ENCODE measurements around the gene GPC3. TPM values are rescaled to one million over a fixed set of nuclear protein-coding genes. Genes with fewer than 3 reads are reported as not detected.

Gene GPC3
- total RNA-seq, 4 donors from 2014 or later = 0.82 to 4.9 (median 1.8) TPM

DNA sequence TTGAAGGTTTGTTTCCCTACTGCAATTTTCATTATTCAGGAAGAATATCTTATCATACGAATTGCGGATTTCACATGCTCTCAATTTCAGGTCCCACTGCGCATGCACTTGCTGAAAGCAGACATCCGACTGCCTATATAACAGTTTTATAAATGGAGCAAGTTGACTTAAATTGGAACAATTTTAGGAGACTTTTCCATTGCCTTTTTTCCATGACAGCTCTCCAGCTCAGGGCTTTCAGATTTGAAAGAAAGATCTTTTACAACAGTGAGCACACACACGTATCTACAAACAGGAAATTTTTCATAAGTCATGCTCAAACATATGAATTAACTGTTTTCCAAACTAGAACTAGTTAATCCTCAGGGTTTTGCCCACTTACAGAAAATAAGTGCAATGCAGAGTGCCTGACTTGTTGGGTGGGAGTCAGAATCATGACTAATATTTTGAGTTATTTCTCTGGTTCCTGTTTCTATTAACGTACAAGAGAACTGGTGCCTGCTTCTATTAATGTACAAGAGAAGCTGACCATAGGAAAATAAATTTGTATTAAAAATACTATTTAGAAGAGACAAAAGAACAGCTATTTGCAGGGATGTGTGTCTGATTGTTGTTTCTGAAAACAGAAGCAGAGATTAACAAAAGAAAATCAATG lies 137.9 kb downstream of the GPC3 start:
- Histone ChIP-seq H3K36me3 (no peaks in the 10 kb centered on the region), H3K9me3 (no peaks in the 10 kb centered on the region), H3K4me3 (no peak overlapping the region), H3K4me1 (no peaks in the 10 kb centered on the region), H3K27me3 (no peaks in the 10 kb centered on the region), H3K27ac (no peak overlapping the region)
- TF ChIP-seq EP300 (IDR thresholded peaks at IDR 0.05; ENCODE audit: low read depth) (no peak), POLR2A (IDR thresholded peaks at IDR 0.05) (no peak), POLR2AphosphoS5 (IDR thresholded peaks at IDR 0.05) (no peak)
- TF ChIP-seq, protein P1, sequence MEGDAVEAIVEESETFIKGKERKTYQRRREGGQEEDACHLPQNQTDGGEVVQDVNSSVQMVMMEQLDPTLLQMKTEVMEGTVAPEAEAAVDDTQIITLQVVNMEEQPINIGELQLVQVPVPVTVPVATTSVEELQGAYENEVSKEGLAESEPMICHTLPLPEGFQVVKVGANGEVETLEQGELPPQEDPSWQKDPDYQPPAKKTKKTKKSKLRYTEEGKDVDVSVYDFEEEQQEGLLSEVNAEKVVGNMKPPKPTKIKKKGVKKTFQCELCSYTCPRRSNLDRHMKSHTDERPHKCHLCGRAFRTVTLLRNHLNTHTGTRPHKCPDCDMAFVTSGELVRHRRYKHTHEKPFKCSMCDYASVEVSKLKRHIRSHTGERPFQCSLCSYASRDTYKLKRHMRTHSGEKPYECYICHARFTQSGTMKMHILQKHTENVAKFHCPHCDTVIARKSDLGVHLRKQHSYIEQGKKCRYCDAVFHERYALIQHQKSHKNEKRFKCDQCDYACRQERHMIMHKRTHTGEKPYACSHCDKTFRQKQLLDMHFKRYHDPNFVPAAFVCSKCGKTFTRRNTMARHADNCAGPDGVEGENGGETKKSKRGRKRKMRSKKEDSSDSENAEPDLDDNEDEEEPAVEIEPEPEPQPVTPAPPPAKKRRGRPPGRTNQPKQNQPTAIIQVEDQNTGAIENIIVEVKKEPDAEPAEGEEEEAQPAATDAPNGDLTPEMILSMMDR (IDR thresholded peaks at IDR 0.05) = no peak
- WGBS, 2 donors (ENCODE audit: low coverage in 1 of 2) = 40 to 77% methylated on average over 1 to 6 of the region's 6 CpGs
- no peak for DNase-seq
- intact Hi-C loops (cut with DNase I; ENCODE audit: low total_unique reads) (no loop called here), in situ Hi-C loops (cut with MboI; ENCODE audit: low pct_ligation_motif_present in 1 of 4, low pct_unique_long_range_greater_than_20kb in 1 of 4, low sequenced_read_pairs in 3 of 4) (no loop called here)

DNA sequence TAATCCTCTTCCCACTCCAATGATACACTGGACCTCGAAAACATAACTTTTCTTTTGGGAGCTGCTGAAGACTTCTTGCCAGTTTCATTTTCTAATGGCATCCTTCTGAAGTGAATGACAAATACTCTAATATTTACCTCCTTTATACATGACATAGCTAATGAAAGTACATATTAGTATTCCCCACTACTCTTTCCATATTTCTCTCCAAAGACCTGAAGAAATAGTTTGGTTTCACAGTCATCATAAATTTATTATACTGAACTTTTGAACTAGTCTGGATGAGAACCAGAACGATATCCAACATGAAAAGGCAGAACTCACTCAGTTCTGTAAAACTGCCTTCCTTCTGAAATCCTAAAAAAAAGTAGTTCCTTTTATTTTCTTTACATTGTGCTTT lies 139.1 kb downstream of the GPC3 start:
- 31 to 33% methylated on average over 2 of the region's 2 CpGs for WGBS, 2 donors (ENCODE audit: low coverage in 1 of 2)
- Histone ChIP-seq H3K27ac (no peak overlapping the region), H3K4me1 (no peaks in the 10 kb centered on the region), H3K27me3 (no peaks in the 10 kb centered on the region), H3K4me3 (no peak overlapping the region), H3K9me3 (no peaks in the 10 kb centered on the region), H3K36me3 (no peaks in the 10 kb centered on the region)
- TF ChIP-seq EP300 (IDR thresholded peaks at IDR 0.05; ENCODE audit: low read depth) (no peak), POLR2A (IDR thresholded peaks at IDR 0.05) (no peak), POLR2AphosphoS5 (IDR thresholded peaks at IDR 0.05) (no peak)
- TF ChIP-seq, protein P1 (IDR thresholded peaks at IDR 0.05) = no peak
- intact Hi-C loops (cut with DNase I; ENCODE audit: low total_unique reads) (no loop called here), in situ Hi-C loops (cut with MboI; ENCODE audit: low pct_ligation_motif_present in 1 of 4, low pct_unique_long_range_greater_than_20kb in 1 of 4, low sequenced_read_pairs in 3 of 4) (no loop called here)
- DNase-seq = no peak

DNA sequence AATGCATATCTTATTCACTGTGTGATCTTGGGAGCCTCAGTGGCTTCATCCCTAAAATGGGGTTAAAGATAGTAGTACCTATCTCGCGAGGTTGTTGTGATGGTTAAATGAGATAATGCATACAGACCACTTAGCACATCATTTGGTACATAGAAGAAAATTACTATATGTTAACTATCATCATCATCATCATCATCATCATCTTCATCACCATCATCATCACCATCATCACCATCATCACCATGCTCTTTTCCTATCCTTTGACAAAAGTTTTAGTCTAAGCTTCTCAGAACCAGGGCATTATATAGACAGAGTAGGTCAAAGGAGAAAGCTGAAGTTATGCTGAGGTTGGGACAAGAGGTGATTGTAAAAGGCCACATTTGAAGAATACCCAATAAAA lies 145.0 kb downstream of the GPC3 start:
- Histone ChIP-seq H3K4me1 (no peaks in the 10 kb centered on the region), H3K4me3 (no peak overlapping the region), H3K9me3 (no peaks in the 10 kb centered on the region), H3K36me3 (no peaks in the 10 kb centered on the region), H3K27me3 (no peaks in the 10 kb centered on the region), H3K27ac (no peak overlapping the region)
- no peak for DNase-seq
- in situ Hi-C loops (cut with MboI; ENCODE audit: low pct_ligation_motif_present in 1 of 4, low pct_unique_long_range_greater_than_20kb in 1 of 4, low sequenced_read_pairs in 3 of 4) = no loop called here
- 90 to 96% methylated on average over 2 of the region's 2 CpGs for WGBS, 2 donors (ENCODE audit: low coverage in 1 of 2)
- intact Hi-C loops (cut with DNase I; ENCODE audit: low total_unique reads) = no loop called here
- TF ChIP-seq EP300 (IDR thresholded peaks at IDR 0.05; ENCODE audit: low read depth) (no peak), POLR2AphosphoS5 (IDR thresholded peaks at IDR 0.05) (no peak), POLR2A (IDR thresholded peaks at IDR 0.05) (no peak)
- TF ChIP-seq, protein P1 (IDR thresholded peaks at IDR 0.05) = no peak

DNA sequence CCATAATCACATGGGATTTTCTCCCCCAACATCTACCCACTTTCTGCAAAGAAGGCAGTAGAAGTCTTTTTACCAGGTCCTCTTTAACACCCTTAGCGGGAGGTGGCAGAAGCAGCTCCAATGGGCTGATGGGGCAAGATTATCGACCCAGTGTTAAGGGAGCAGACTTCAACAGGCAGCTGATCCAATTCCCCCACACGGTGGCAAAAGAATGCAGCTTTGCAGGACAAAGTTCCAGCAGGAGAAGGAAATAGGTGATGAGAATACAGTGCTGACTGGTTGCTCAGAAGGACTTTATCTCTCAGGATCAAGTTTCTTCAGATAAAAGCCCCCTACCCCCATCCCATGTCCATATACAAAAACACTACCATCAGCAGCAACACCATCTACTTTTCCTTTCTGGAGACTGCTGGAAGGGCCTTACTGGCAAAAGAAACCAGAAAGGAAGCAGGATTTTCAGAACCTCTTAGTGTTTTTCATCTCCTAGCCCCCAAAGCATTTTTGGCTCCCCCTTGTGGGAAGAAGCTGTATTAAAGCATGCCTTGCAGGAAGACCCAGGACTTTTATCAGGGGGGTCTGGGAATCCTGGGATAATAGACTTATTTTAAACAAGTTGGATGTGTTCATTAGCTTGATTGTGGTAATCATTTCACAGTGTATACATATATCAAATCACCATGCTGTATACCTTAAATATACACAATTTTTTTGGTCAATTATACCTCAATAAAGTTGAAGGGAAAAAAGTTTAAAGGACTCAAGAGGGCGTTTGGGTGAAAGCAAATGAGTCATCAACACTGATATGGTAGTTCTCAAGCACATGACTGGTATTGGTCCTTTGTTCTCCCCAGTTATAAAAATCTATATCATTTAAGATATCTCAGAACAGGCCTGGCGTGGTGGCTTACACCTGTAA lies 146.4 kb downstream of the GPC3 start:
- intact Hi-C loops (cut with DNase I; ENCODE audit: low total_unique reads) = no loop called here
- TF ChIP-seq POLR2AphosphoS5 (IDR thresholded peaks at IDR 0.05) (no peak), POLR2A (IDR thresholded peaks at IDR 0.05) (no peak), EP300 (IDR thresholded peaks at IDR 0.05; ENCODE audit: low read depth) (no peak)
- TF ChIP-seq, protein P1 (IDR thresholded peaks at IDR 0.05) = peak; percentile 34 to 55 (median 37)
- DNase-seq = peak; percentile 17
- no peaks in the 10 kb centered on the region for H3K27me3 ChIP-seq
- in situ Hi-C loops (cut with MboI; ENCODE audit: low pct_ligation_motif_present in 1 of 4, low pct_unique_long_range_greater_than_20kb in 1 of 4, low sequenced_read_pairs in 3 of 4) = no loop called here
- no peaks in the 10 kb centered on the region for H3K4me1 ChIP-seq
- no peak overlapping the region for H3K27ac ChIP-seq
- no peaks in the 10 kb centered on the region for H3K9me3 ChIP-seq
- H3K4me3 ChIP-seq = no peak overlapping the region
- WGBS, 2 donors (ENCODE audit: low coverage in 1 of 2) = 52 to 71% methylated on average over 1 to 5 of the region's 5 CpGs
- no peaks in the 10 kb centered on the region for H3K36me3 ChIP-seq
